Hepatocyte (in vitro differentiated cells): Measurements from ENCODE around the gene ARRDC1.

Experiments used
- EZH2 ChIP-seq: fragments of 200-600 bp; sonication (generic); IDR thresholded peaks from 2 replicates; pipeline ENCODE4 v1.6.1; 2016; ENCODE audit warnings: antibody characterized with exemption, mild to moderate bottlenecking, borderline replicate concordance
- TF ChIP-seq, protein P1 (sequence below): fragments of 200-600 bp; sonication (generic); IDR thresholded peaks from 2 replicates; pipeline ENCODE4 v1.5.1; 2016; ENCODE audit warnings: antibody characterized with exemption, mild to moderate bottlenecking; ENCODE audit not compliant: poor library complexity

GRCh38 chr9:137620048-137620405 is 14.5 kb downstream of the ARRDC1 start:
- TF ChIP-seq, protein P1, sequence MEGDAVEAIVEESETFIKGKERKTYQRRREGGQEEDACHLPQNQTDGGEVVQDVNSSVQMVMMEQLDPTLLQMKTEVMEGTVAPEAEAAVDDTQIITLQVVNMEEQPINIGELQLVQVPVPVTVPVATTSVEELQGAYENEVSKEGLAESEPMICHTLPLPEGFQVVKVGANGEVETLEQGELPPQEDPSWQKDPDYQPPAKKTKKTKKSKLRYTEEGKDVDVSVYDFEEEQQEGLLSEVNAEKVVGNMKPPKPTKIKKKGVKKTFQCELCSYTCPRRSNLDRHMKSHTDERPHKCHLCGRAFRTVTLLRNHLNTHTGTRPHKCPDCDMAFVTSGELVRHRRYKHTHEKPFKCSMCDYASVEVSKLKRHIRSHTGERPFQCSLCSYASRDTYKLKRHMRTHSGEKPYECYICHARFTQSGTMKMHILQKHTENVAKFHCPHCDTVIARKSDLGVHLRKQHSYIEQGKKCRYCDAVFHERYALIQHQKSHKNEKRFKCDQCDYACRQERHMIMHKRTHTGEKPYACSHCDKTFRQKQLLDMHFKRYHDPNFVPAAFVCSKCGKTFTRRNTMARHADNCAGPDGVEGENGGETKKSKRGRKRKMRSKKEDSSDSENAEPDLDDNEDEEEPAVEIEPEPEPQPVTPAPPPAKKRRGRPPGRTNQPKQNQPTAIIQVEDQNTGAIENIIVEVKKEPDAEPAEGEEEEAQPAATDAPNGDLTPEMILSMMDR = no peak
- TF ChIP-seq EZH2 = no peak
